OCI-LY3 (cell line): ENCODE measurements around the gene DDX42.

Experiments
- H2AFZ ChIP-seq: fragments of 200-600, 300-600 bp; shearing (Covaris generic); 2 replicates; pipeline ENCODE4 v1.6.0; 2014; ENCODE audit warnings: antibody characterized with exemption, low read depth, low read length
- H3K27ac ChIP-seq: fragments of 200-600, 300-600 bp; sonication (generic); 2 replicates; pipeline ENCODE4 v1.5.1; 2014; ENCODE audit warnings: mild to moderate bottlenecking, low read length, moderate library complexity, mixed read lengths
- H3K27me3 ChIP-seq: fragments of 200-600, 300-600 bp; sonication (generic); 2 replicates; pipeline ENCODE4 v1.6.1; 2014; ENCODE audit warnings: low read depth, low read length, mixed read lengths
- H3K36me3 ChIP-seq: fragments of 200-600, 300-600 bp; sonication (generic); replicated peaks from 2 replicates; pipeline ENCODE3; 2014; ENCODE audit warnings: low read depth, low read length, mixed read lengths
- H3K4me1 ChIP-seq: fragments of 300-600, 200-600 bp; sonication (generic); 2 replicates; pipeline ENCODE4 v1.6.1; 2014; ENCODE audit warnings: low read length, mixed read lengths
- H3K4me2 ChIP-seq: fragments of 200-600, 300-600 bp; sonication (generic); 2 replicates; pipeline ENCODE4 v1.6.1; 2014; ENCODE audit warnings: low read length, mixed read lengths
- H3K4me3 ChIP-seq: fragments of 300-600, 200-600 bp; sonication (generic); 2 replicates; pipeline ENCODE4 v1.5.1; 2014; ENCODE audit warnings: antibody characterized with exemption, mild to moderate bottlenecking, low read length, moderate library complexity
- H3K79me2 ChIP-seq: fragments of 300-600, 200-600 bp; shearing (Covaris generic); 2 replicates; pipeline ENCODE4 v1.6.1; 2014; ENCODE audit warnings: mild to moderate bottlenecking, low read length, mixed read lengths
- H3K9ac ChIP-seq: fragments of 300-600, 200-600 bp; shearing (Covaris generic); 2 replicates; pipeline ENCODE4 v1.6.0; 2014; ENCODE audit warnings: mild to moderate bottlenecking, low read length, moderate library complexity
- H3K9me3 ChIP-seq: fragments of 200-600, 300-600 bp; shearing (Covaris generic); 2 replicates; pipeline ENCODE4 v1.6.1; 2014; ENCODE audit warnings: low read length, mixed read lengths; ENCODE audit not compliant: insufficient read depth
- H4K20me1 ChIP-seq: fragments of 200-600, 300-600 bp; sonication (generic); 2 replicates; pipeline ENCODE4 v1.6.1; 2016; ENCODE audit warnings: low read length, mixed read lengths; ENCODE audit not compliant: insufficient read depth
- EZH2phosphoT487 ChIP-seq: fragments of 200-600 bp; shearing (Covaris generic); IDR thresholded peaks from 2 replicates; pipeline ENCODE4 v1.6.1; 2018; ENCODE audit warnings: antibody characterized with exemption, mixed run types, low read depth
- TF ChIP-seq, protein P1 (sequence below): fragments of 200-600, 300-600 bp; sonication (generic); IDR thresholded peaks from 2 replicates; pipeline ENCODE4 v1.5.1; 2014; ENCODE audit warnings: antibody characterized with exemption, low read length, low read depth

DDX42 gene

DNA sequence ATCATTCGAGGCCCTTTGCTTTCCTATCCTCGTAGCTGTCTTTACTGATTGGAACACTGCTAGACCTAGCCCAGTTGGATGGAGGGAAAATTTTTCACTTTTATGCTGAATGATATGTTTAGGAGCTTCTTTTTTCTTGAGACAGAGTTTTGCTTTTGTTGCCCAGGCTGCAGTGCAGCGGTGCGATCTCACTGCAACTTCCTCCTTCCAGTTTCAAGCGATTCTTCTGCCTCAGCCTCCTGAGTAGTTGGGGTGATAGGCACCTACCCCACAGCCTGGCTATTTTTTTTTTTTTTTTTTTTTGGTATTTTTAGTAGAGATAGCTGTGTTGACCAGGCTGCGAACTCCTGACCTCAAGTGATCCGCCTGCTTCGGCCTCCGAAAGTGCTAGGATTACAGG lies 36.0 kb downstream of the DDX42 start:
- Histone ChIP-seq H3K27me3 (no peaks in the 10 kb centered on the region), H3K4me1 (peaks cover 7% of the 10 kb centered on the region; the same call in 1 of the 2 replicates), H3K9me3 (no peaks in the 10 kb centered on the region), H3K27ac (0 out of 2 replicates have a peak overlapping the region, but pooled peaks have one; percentile 11), H3K4me2 (no peak overlapping the region), H4K20me1 (no peaks in the 10 kb centered on the region), H3K79me2 (peaks cover 4% of the 10 kb centered on the region; the same call in 1 of the 2 replicates), H3K36me3 (peaks cover 69% of the 10 kb centered on the region), H3K9ac (no peak overlapping the region), H2AFZ (no peak overlapping the region), H3K4me3 (no peak overlapping the region)
- no peak for TF ChIP-seq EZH2phosphoT487
- TF ChIP-seq, protein P1, sequence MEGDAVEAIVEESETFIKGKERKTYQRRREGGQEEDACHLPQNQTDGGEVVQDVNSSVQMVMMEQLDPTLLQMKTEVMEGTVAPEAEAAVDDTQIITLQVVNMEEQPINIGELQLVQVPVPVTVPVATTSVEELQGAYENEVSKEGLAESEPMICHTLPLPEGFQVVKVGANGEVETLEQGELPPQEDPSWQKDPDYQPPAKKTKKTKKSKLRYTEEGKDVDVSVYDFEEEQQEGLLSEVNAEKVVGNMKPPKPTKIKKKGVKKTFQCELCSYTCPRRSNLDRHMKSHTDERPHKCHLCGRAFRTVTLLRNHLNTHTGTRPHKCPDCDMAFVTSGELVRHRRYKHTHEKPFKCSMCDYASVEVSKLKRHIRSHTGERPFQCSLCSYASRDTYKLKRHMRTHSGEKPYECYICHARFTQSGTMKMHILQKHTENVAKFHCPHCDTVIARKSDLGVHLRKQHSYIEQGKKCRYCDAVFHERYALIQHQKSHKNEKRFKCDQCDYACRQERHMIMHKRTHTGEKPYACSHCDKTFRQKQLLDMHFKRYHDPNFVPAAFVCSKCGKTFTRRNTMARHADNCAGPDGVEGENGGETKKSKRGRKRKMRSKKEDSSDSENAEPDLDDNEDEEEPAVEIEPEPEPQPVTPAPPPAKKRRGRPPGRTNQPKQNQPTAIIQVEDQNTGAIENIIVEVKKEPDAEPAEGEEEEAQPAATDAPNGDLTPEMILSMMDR: no peak

DNA sequence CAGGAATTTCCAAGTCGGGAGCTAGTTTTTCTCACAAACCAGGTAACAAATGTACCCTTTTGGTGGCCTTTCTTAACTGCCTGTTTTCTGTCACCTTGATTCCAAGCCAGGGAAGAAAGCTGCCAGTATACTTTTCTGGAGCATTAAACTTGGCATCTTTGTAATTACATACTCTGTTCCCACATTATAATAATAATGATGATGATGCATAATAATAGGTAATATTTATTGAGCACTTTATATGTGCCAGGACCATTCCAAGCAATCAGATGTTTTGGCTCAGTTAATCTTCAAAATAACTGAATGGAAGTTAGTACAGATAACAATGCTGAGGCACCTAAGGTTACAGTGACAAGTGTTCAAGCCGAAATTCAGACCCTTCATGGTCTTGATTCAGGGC lies 42.2 kb downstream of the DDX42 start:
- H3K79me2 ChIP-seq: peaks cover 11% of the 10 kb centered on the region
- no peak overlapping the region for H3K4me2 ChIP-seq
- H3K36me3 ChIP-seq: peaks cover 85% of the 10 kb centered on the region
- no peak overlapping the region for H3K27ac ChIP-seq
- H3K9ac ChIP-seq: no peak overlapping the region
- no peaks in the 10 kb centered on the region for H3K4me1 ChIP-seq
- H3K27me3 ChIP-seq: no peaks in the 10 kb centered on the region
- H3K9me3 ChIP-seq: no peaks in the 10 kb centered on the region
- no peaks in the 10 kb centered on the region for H4K20me1 ChIP-seq
- H2AFZ ChIP-seq: no peak overlapping the region
- no peak overlapping the region for H3K4me3 ChIP-seq
- no peak for TF ChIP-seq EZH2phosphoT487
- TF ChIP-seq, protein P1: no peak

DNA sequence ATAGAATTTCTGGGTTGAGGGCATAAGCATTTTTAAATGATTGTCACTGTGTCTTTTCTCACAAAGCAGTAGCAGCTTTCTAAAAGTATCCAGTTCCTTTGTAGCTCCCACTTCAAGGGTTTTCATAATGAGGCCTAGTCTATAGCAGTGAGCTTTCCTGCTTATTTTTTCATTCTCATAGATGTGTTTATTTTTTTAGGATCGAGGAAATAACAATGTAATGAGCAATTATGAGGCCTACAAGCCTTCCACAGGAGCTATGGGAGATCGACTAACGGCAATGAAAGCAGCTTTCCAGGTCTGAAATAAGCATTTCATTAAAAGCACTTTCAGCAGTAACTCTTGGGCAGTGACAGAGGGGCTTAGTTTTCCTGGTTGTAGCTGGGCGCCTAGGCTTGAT lies 42.7 kb downstream of the DDX42 start:
- Histone ChIP-seq H3K27ac (no peak overlapping the region), H3K4me1 (no peaks in the 10 kb centered on the region; the same call in 1 of the 2 replicates), H3K9me3 (no peaks in the 10 kb centered on the region), H3K4me2 (no peak overlapping the region), H3K4me3 (no peak overlapping the region), H3K9ac (no peak overlapping the region), H4K20me1 (no peaks in the 10 kb centered on the region), H2AFZ (no peak overlapping the region), H3K79me2 (peaks cover 11% of the 10 kb centered on the region; the same call in 1 of the 2 replicates), H3K27me3 (no peaks in the 10 kb centered on the region), H3K36me3 (peaks cover 85% of the 10 kb centered on the region)
- no peak for TF ChIP-seq EZH2phosphoT487
- TF ChIP-seq, protein P1: no peak

DNA sequence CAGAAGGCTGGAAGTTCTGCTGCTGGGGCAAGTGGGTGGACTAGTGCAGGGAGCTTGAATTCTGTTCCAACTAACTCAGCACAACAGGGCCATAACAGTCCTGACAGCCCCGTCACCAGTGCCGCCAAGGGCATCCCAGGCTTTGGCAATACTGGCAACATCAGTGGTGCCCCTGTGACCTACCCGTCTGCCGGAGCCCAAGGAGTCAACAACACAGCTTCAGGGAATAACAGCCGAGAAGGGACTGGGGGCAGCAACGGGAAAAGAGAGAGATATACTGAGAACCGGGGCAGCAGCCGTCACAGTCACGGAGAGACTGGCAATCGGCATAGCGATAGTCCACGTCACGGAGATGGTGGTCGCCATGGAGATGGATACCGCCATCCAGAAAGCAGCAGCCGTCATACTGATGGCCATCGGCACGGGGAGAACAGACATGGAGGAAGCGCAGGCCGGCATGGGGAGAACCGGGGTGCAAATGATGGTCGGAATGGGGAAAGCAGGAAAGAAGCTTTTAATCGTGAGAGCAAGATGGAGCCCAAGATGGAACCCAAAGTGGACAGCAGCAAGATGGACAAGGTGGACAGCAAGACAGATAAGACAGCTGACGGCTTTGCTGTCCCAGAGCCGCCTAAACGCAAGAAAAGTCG lies 43.9 kb downstream of the DDX42 start:
- no peak overlapping the region for H3K4me3 ChIP-seq
- H3K27ac ChIP-seq: no peak overlapping the region
- H3K27me3 ChIP-seq: no peaks in the 10 kb centered on the region
- H3K9me3 ChIP-seq: no peaks in the 10 kb centered on the region
- H4K20me1 ChIP-seq: no peaks in the 10 kb centered on the region
- H3K9ac ChIP-seq: no peak overlapping the region
- H2AFZ ChIP-seq: no peak overlapping the region
- no peak for TF ChIP-seq EZH2phosphoT487
- TF ChIP-seq, protein P1: no peak
- no peak overlapping the region for H3K4me2 ChIP-seq
- H3K36me3 ChIP-seq: peaks cover 88% of the 10 kb centered on the region
- H3K4me1 ChIP-seq: peaks cover 6% of the 10 kb centered on the region
- H3K79me2 ChIP-seq: peaks cover 12% of the 10 kb centered on the region; the same call in 1 of the 2 replicates
